Measurements from ENCODE around the gene AKR1B15. TPM values are rescaled to one million over a fixed set of nuclear protein-coding genes. Genes with fewer than 3 reads are reported as not detected.
"Not testable (repeated sequence)": the region's sequence is repeated elsewhere in the genome, so short reads cannot be mapped to it uniquely, and the experiment has no call there.

Gene AKR1B15
- polyA plus RNA-seq, 1 experiment: not detected

DNA sequence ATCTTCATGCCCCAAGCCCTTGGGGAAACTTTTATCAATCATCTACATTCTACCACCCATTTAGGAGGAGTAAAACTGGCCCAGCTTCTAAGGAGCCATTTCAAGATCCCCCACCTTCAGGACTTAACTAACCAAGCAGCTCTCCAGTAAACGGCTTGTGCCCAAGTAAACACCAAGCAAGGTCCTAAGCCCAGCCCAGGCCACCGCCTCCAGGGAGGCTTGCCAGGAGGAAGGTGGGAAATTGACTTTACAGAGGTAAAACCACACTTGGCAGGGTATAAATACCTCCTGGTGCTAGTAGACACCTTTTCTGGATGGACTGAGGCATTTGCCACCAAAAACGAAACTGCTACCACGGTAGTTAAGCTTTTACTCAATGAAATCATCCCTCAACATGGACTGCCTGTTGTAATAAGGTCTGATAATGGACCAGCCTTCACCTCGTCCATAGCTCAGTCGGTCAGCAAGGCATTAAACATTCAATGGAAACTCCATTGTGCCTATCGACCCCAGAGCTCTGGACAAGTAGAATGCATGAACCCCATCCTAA is 5.6 kb downstream of the AKR1B15 start:
- peaks cover 8% of the 10 kb centered on the region for H3K27me3 ChIP-seq (ENCODE audit: control insufficient read depth, insufficient read depth, low read length)
- no peak overlapping the region for H3K4me3 ChIP-seq (ENCODE audit: low read depth, low read length)
- TF ChIP-seq CTCF (IDR thresholded peaks at IDR 0.05; ENCODE audit: insufficient read depth, low read depth, low read length): no peak
- H3K36me3 ChIP-seq (ENCODE audit: control insufficient read depth, insufficient read depth, low read length): no peaks in the 10 kb centered on the region
- ChIA-PET POLR2A (no interaction called here), CTCF (interaction anchor here (1.3 to 1.9 kb wide), 5 partner anchors 25 to 52 kb away, joined by 3 to 6 read pairs (median 4); no protein-coding TSS in a partner anchor)
- no peak for DNase-seq (ENCODE audit: low read depth)

DNA sequence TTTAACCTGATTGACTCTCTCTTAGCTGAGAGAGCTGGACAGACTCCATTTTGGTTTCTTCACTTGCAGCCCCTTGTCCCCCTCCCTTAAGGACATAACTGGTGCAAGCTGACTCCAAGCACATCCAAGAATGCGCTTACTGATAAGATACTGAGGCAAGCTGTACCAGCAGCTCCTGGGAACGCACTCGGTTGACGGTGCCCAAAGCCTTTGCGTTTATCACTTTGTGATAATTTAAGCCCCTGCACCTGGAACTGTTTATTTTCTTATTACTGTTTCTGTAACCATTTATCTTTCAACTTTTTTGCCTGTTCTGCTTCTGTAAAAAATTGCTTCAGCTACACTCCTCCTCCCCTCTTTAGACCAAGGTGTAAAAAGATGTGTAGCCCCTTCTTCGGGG is 8.5 kb downstream of the AKR1B15 start:
- H3K4me3 ChIP-seq (ENCODE audit: low read depth, low read length): no peak overlapping the region
- POLR2A ChIA-PET: interaction anchor here (0.7 kb wide), 1 partner anchor 95 kb away, joined by 3 read pairs; no protein-coding TSS in a partner anchor
- TF ChIP-seq CTCF (IDR thresholded peaks at IDR 0.05; ENCODE audit: insufficient read depth, low read depth, low read length): no peak
- CTCF ChIA-PET: interaction anchor here (1.3 to 1.6 kb wide), 3 partner anchors 9 to 48 kb away, joined by 3 to 13 read pairs (median 4); no protein-coding TSS in a partner anchor
- peaks cover 5% of the 10 kb centered on the region for H3K27me3 ChIP-seq (ENCODE audit: control insufficient read depth, insufficient read depth, low read length)
- no peak for DNase-seq (ENCODE audit: low read depth)
- H3K36me3 ChIP-seq (ENCODE audit: control insufficient read depth, insufficient read depth, low read length): no peaks in the 10 kb centered on the region

DNA sequence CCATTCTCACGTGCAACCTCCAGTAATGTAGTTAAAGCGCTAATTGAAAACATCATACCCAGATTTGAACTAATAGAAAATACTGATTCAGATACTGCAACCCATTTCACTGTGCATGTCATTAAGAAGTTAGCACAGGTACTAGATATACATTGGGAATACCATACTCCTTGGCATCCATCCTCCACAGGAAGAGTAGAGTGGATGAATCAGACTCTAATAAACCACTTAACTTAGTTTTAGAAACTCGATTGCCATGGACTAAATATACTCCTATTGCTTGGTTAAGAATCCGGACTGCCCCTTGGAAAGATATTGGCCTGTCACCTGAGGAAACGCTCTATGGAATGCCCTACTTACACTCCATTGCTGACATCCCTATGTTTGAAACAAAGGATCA is 9.5 kb downstream of the AKR1B15 start:
- no peak for TF ChIP-seq CTCF (IDR thresholded peaks at IDR 0.05; ENCODE audit: insufficient read depth, low read depth, low read length)
- ChIA-PET POLR2A (no interaction called here), CTCF (interaction anchor here (1.3 to 2.3 kb wide), 4 partner anchors 8 to 47 kb away, joined by 3 to 18 read pairs (median 8); partner anchors contain the start of gene AKR1B15)
- no peak overlapping the region for H3K4me3 ChIP-seq (ENCODE audit: low read depth, low read length)
- H3K27me3 ChIP-seq (ENCODE audit: control insufficient read depth, insufficient read depth, low read length): peaks cover 5% of the 10 kb centered on the region
- no peaks in the 10 kb centered on the region for H3K36me3 ChIP-seq (ENCODE audit: control insufficient read depth, insufficient read depth, low read length)
- no peak for DNase-seq (ENCODE audit: low read depth)

DNA sequence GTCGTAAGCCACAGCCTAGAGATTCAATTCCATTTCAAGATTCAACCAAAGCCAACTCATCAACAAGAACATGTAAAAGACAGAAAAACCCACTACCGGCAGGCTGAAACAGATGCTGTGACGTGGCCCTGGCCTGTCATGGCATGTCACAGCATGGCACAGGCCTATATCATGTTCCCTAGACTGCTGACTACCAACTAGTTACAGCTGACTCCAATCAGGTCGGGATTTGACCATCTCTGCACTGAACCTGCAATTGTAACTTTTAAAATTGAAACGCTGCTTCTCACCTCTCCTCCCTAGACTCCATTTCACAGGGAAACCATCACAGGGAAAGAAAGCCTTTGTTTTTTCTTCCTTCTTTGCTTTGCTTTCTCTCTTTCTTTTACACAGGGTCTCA is 12.7 kb downstream of the AKR1B15 start:
- POLR2A ChIA-PET; DNase-seq (ENCODE audit: low read depth); H3K27me3 ChIP-seq (ENCODE audit: control insufficient read depth, insufficient read depth, low read length); H3K36me3 ChIP-seq (ENCODE audit: control insufficient read depth, insufficient read depth, low read length); H3K4me3 ChIP-seq (ENCODE audit: low read depth, low read length): not testable (repeated sequence)
- CTCF ChIA-PET: interaction anchor here (1.6 kb wide), 1 partner anchor 14 kb away, joined by 4 read pairs; no protein-coding TSS in a partner anchor

DNA sequence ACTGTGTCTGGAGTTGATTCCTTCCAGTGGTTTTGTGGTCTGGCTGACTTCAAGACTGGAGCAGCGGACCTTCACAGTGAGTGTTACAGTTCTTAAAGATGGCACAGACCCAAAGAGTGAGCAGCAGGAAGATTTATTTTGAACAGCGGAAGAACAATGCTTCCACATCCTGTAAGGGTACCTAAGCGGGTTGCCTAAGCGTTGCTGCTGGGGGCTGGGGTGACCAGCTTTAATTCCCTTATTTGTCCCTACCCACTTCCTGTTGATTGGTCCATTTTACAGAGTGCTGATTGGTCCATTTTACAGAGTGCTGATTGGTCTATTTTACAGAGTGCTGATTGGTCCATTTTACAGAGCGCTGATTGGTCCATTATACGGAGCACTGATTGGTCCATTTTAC is 13.2 kb downstream of the AKR1B15 start:
- TF ChIP-seq CTCF (IDR thresholded peaks at IDR 0.05; ENCODE audit: insufficient read depth, low read depth, low read length): no peak
- Histone ChIP-seq H3K27me3 (ENCODE audit: control insufficient read depth, insufficient read depth, low read length) (peaks cover 3% of the 10 kb centered on the region), H3K4me3 (ENCODE audit: low read depth, low read length) (no peak overlapping the region), H3K36me3 (ENCODE audit: control insufficient read depth, insufficient read depth, low read length) (no peaks in the 10 kb centered on the region)
- ChIA-PET POLR2A (no interaction called here), CTCF (interaction anchor here (1.0 to 1.6 kb wide), 3 partner anchors 11 to 47 kb away, joined by 3 to 4 read pairs (median 4); no protein-coding TSS in a partner anchor)
- DNase-seq (ENCODE audit: low read depth): no peak

GRCh38 chr7:134563398-134563749 is 14.5 kb downstream of the AKR1B15 start:
- H3K27me3 ChIP-seq (ENCODE audit: control insufficient read depth, insufficient read depth, low read length); H3K36me3 ChIP-seq (ENCODE audit: control insufficient read depth, insufficient read depth, low read length); H3K4me3 ChIP-seq (ENCODE audit: low read depth, low read length); POLR2A ChIA-PET; DNase-seq (ENCODE audit: low read depth): not testable (repeated sequence)
- CTCF ChIA-PET: interaction anchor here (1.0 kb wide), 1 partner anchor 10 kb away, joined by 3 read pairs; no protein-coding TSS in a partner anchor
